ENCODE data around the gene PPP3R1. TPM values are rescaled to one million over a fixed set of nuclear protein-coding genes. Genes with fewer than 3 reads are reported as not detected.

PPP3R1 gene
- total RNA-seq, 2 experiments from 2014 or later: 15.1 to 90.3 TPM

DNA sequence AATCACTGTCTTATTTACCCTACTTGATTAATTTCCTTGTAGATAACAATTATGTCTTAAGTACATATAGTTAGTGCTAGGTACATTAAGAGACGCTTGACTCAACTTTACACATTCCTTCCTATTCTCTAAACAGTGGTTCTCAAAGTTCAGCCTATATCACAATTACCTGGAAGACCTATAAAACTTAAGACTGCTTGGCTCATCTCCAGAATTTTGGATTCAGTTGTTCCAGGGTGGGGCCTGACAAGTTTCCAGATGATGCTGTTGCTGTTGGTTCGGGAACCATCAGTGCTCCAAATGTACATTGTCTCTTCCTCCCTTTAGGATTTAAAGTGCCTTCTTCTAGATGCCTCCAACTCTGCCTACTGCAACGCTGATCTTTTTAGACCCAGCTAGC, 4.0 kb downstream of the PPP3R1 start:
- DNase-seq (ENCODE audit: low spot score): no peak
- H4K20me1 ChIP-seq (ENCODE audit: insufficient read depth, low read length): peaks cover 63% of the 10 kb centered on the region
- peaks cover 87% of the 10 kb centered on the region for H3K79me2 ChIP-seq (ENCODE audit: insufficient read depth, low read depth, low read length)
- H3K9me3 ChIP-seq (ENCODE audit: low read length): no peaks in the 10 kb centered on the region
- H3K4me3 ChIP-seq (ENCODE audit: low read depth, low read length, poor library complexity, severe bottlenecking): peak overlapping the region; percentile 89
- H3K36me3 ChIP-seq (ENCODE audit: insufficient read depth, low read length): peaks cover 66% of the 10 kb centered on the region
- intact Hi-C loops (cut with micrococcal nuclease; ENCODE audit: unreplicated experiment): no loop called here
- ChIA-PET CTCF (ENCODE audit: unreplicated experiment) (no interaction called here), POLR2A (interaction anchor here (0.7 to 1.0 kb wide), 2 partner anchors 20 to 520 kb away, joined by 3 to 5 read pairs; no protein-coding TSS in a partner anchor)
- BruUV-seq (replicated peaks): no TSS peak
- H3K27ac ChIP-seq (ENCODE audit: low read depth, low read length, poor library complexity, severe bottlenecking): no peak overlapping the region
- H2AFZ ChIP-seq (ENCODE audit: low read length): no peak overlapping the region
- no peaks in the 10 kb centered on the region for H3K9me2 ChIP-seq (ENCODE audit: insufficient read depth, low read length)
- H3K4me2 ChIP-seq (ENCODE audit: low read length): peak overlapping the region; percentile 87
- H3K4me1 ChIP-seq (ENCODE audit: insufficient read depth, low read length, poor library complexity, severe bottlenecking): peaks cover 50% of the 10 kb centered on the region
- TF ChIP-seq EZH2phosphoT487 (IDR thresholded peaks at IDR 0.05; ENCODE audit: borderline replicate concordance, low read depth, low read length): no peak
- TF ChIP-seq, protein P1, sequence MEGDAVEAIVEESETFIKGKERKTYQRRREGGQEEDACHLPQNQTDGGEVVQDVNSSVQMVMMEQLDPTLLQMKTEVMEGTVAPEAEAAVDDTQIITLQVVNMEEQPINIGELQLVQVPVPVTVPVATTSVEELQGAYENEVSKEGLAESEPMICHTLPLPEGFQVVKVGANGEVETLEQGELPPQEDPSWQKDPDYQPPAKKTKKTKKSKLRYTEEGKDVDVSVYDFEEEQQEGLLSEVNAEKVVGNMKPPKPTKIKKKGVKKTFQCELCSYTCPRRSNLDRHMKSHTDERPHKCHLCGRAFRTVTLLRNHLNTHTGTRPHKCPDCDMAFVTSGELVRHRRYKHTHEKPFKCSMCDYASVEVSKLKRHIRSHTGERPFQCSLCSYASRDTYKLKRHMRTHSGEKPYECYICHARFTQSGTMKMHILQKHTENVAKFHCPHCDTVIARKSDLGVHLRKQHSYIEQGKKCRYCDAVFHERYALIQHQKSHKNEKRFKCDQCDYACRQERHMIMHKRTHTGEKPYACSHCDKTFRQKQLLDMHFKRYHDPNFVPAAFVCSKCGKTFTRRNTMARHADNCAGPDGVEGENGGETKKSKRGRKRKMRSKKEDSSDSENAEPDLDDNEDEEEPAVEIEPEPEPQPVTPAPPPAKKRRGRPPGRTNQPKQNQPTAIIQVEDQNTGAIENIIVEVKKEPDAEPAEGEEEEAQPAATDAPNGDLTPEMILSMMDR (conservative IDR thresholded peaks at IDR 0.05; ENCODE audit: low read length): no peak

DNA sequence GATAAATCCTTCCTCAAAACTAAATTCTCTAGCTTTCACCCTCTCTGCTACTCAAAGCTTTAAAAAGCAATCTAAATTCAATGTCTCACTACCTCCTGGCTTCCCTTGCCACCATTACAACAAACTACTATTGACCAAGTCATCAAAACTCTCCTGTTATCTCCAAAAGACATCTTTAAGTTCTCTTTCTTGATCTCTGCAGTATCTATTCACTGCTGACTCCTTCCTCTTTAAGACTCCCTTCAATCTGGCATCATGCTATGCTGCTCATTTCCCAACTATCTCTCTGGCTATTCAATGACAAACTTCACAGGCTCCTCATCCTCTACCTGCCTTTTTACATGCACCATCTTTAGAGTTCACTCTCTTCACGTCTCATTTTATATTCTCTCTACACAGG, 5.9 kb downstream of the PPP3R1 start:
- no peak for TF ChIP-seq EZH2phosphoT487 (IDR thresholded peaks at IDR 0.05; ENCODE audit: borderline replicate concordance, low read depth, low read length)
- TF ChIP-seq, protein P1 (conservative IDR thresholded peaks at IDR 0.05; ENCODE audit: low read length): no peak
- Histone ChIP-seq H3K4me1 (ENCODE audit: insufficient read depth, low read length, poor library complexity, severe bottlenecking) (peaks cover 50% of the 10 kb centered on the region), H3K4me2 (ENCODE audit: low read length) (no peak overlapping the region)

DNA sequence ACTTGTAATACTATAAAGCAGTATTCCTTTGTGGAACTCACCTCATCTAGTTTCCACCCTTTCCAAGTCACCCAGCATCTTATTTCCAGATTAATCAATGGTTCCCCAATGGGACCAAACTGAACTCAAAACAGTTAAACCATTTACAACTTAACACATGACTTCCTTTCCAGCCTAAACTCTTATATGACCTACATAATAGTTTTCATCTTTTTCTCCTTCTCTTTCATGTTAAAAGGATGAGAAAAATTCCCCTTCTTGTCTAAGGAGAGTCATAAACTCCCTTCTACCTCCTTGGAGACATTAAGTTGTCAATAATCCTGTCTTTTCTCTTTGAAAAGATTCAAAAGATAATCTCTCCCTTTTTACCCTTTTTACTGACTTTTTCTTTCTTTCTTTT, 6.7 kb downstream of the PPP3R1 start:
- ChIA-PET CTCF (ENCODE audit: unreplicated experiment) (interaction anchor here (0.5 kb wide), 1 partner anchor 68 kb away, joined by 3 read pairs; no protein-coding TSS in a partner anchor), POLR2A (interaction anchor here (1.2 to 1.5 kb wide), 2 partner anchors 9 to 51 kb away, joined by 3 to 6 read pairs; no protein-coding TSS in a partner anchor)
- Histone ChIP-seq H3K9me2 (ENCODE audit: insufficient read depth, low read length) (no peaks in the 10 kb centered on the region), H3K36me3 (ENCODE audit: insufficient read depth, low read length) (peaks cover 88% of the 10 kb centered on the region), H3K79me2 (ENCODE audit: insufficient read depth, low read depth, low read length) (peaks cover 100% of the 10 kb centered on the region), H3K4me1 (ENCODE audit: insufficient read depth, low read length, poor library complexity, severe bottlenecking) (peaks cover 50% of the 10 kb centered on the region), H3K27ac (ENCODE audit: low read depth, low read length, poor library complexity, severe bottlenecking) (no peak overlapping the region), H2AFZ (ENCODE audit: low read length) (no peak overlapping the region), H4K20me1 (ENCODE audit: insufficient read depth, low read length) (peaks cover 82% of the 10 kb centered on the region), H3K9me3 (ENCODE audit: low read length) (no peaks in the 10 kb centered on the region), H3K4me3 (ENCODE audit: low read depth, low read length, poor library complexity, severe bottlenecking) (no peak overlapping the region), H3K4me2 (ENCODE audit: low read length) (no peak overlapping the region)
- TF ChIP-seq, protein P1 (conservative IDR thresholded peaks at IDR 0.05; ENCODE audit: low read length): no peak
- no TSS peak for BruUV-seq (replicated peaks)
- intact Hi-C loops (cut with micrococcal nuclease; ENCODE audit: unreplicated experiment): no loop called here
- DNase-seq (ENCODE audit: low spot score): no peak

More for the DNA sequence above, 5.9 kb downstream of the PPP3R1 start:
- intact Hi-C loops (cut with micrococcal nuclease; ENCODE audit: unreplicated experiment): no loop called here
- Histone ChIP-seq H4K20me1 (ENCODE audit: insufficient read depth, low read length) (peaks cover 80% of the 10 kb centered on the region), H3K27ac (ENCODE audit: low read depth, low read length, poor library complexity, severe bottlenecking) (no peak overlapping the region), H2AFZ (ENCODE audit: low read length) (no peak overlapping the region), H3K79me2 (ENCODE audit: insufficient read depth, low read depth, low read length) (peaks cover 100% of the 10 kb centered on the region), H3K4me3 (ENCODE audit: low read depth, low read length, poor library complexity, severe bottlenecking) (no peak overlapping the region), H3K9me2 (ENCODE audit: insufficient read depth, low read length) (no peaks in the 10 kb centered on the region), H3K9me3 (ENCODE audit: low read length) (no peaks in the 10 kb centered on the region), H3K36me3 (ENCODE audit: insufficient read depth, low read length) (peaks cover 86% of the 10 kb centered on the region)
- no TSS peak for BruUV-seq (replicated peaks)
- DNase-seq (ENCODE audit: low spot score): no peak
- CTCF ChIA-PET (ENCODE audit: unreplicated experiment): no interaction called here
- POLR2A ChIA-PET: interaction anchor here (0.7 to 1.2 kb wide), 3 partner anchors 29 to 195 kb away, joined by 3 to 4 read pairs (median 4); no protein-coding TSS in a partner anchor
